ENCODE measurements around the gene QDPR. TPM values are rescaled to one million over a fixed set of nuclear protein-coding genes. Genes with fewer than 3 reads are reported as not detected.

Gene QDPR
- total and polyA plus RNA-seq, 12 donors, result 23.3 to 86.2 (median 45.8) TPM

GRCh38 chr4:17531538-17532285, 19.8 kb upstream of the QDPR start:
- H3K4me3 ChIP-seq, result no peak overlapping the region
- H3K27me3 ChIP-seq, result no peaks in the 10 kb centered on the region
- intact Hi-C loops (cut with DNase I), result no loop called here
- H3K4me1 ChIP-seq (replicated peaks in 1 of 2), result no peaks in the 10 kb centered on the region
- H3K27ac ChIP-seq, result no peak overlapping the region
- DNase-seq, result no peak
- no peaks in the 10 kb centered on the region for H3K9me3 ChIP-seq (replicated peaks in 1 of 3)
- H3K36me3 ChIP-seq (replicated peaks in 1 of 2), result no peaks in the 10 kb centered on the region
- WGBS, 4 donors, result 66 to 72% (median 70%) methylated on average over 8 of the region's 8 CpGs
- TF ChIP-seq CTCF (IDR thresholded peaks at IDR 0.05) (no peak), POLR2A (IDR thresholded peaks at IDR 0.05) (no peak)

- H3K4me3 ChIP-seq, result no peak overlapping the region
- no peak for TF ChIP-seq POLR2A (IDR thresholded peaks at IDR 0.05)
- TF ChIP-seq CTCF (IDR thresholded peaks at IDR 0.05), result no peak
- H3K27me3 ChIP-seq, result no peaks in the 10 kb centered on the region
- no peaks in the 10 kb centered on the region for H3K9me3 ChIP-seq (replicated peaks in 1 of 3)
- no peaks in the 10 kb centered on the region for H3K4me1 ChIP-seq (replicated peaks in 1 of 2)
- H3K36me3 ChIP-seq (replicated peaks in 1 of 2), result no peaks in the 10 kb centered on the region
- DNase-seq, result no peak
- WGBS, 4 donors, result 89 to 94% (median 91%) methylated on average over 10 of the region's 10 CpGs
- intact Hi-C loops (cut with DNase I), result no loop called here
- no peak overlapping the region for H3K27ac ChIP-seq
Measured at GRCh38 chr4:17528551-17529165, 16.8 kb upstream of the QDPR start.

- H3K36me3 ChIP-seq (replicated peaks in 1 of 2), result no peaks in the 10 kb centered on the region
- DNase-seq, result peak in 4 of 7 donors; percentile 35 to 56 (median 47)
- H3K4me3 ChIP-seq, result no peak overlapping the region
- no peaks in the 10 kb centered on the region for H3K27me3 ChIP-seq
- no peaks in the 10 kb centered on the region for H3K9me3 ChIP-seq (replicated peaks in 1 of 3)
- intact Hi-C loops (cut with DNase I), result no loop called here
- 76 to 80% (median 79%) methylated on average over 27 of the region's 27 CpGs for WGBS, 4 donors
- TF ChIP-seq POLR2A (IDR thresholded peaks at IDR 0.05) (no peak), CTCF (IDR thresholded peaks at IDR 0.05) (no peak)
- H3K4me1 ChIP-seq (replicated peaks in 1 of 2), result no peaks in the 10 kb centered on the region
- no peak overlapping the region for H3K27ac ChIP-seq
Measured at GRCh38 chr4:17526695-17527477, 15.0 kb upstream of the QDPR start.

- no peak for DNase-seq
- TF ChIP-seq CTCF (IDR thresholded peaks at IDR 0.05) (no peak), POLR2A (IDR thresholded peaks at IDR 0.05) (no peak)
- Histone ChIP-seq H3K36me3 (replicated peaks in 1 of 2) (no peaks in the 10 kb centered on the region), H3K9me3 (replicated peaks in 1 of 3) (no peaks in the 10 kb centered on the region), H3K27ac (no peak overlapping the region), H3K27me3 (no peaks in the 10 kb centered on the region), H3K4me3 (no peak overlapping the region), H3K4me1 (replicated peaks in 1 of 2) (no peaks in the 10 kb centered on the region)
- intact Hi-C loops (cut with DNase I), result no loop called here
- WGBS, 4 donors, result 23 to 39% (median 28%) methylated on average over 2 of the region's 2 CpGs
Measured at GRCh38 chr4:17523662-17524061, 11.8 kb upstream of the QDPR start.

Data from adrenal gland (tissue), 12 donors.